ENCODE data around the gene SLC11A1. TPM values are rescaled to one million over a fixed set of nuclear protein-coding genes. Genes with fewer than 3 reads are reported as not detected.
A peak's percentile ranks its signal among the peaks of the same experiment; 100 is the strongest.

SLC11A1 gene
- total RNA-seq, 1 donor from 2014 or later = 0.12 TPM

GRCh38 chr2:218354850-218355443 lies 27.1 kb upstream of the SLC11A1 start:
- Mint-ChIP-seq H3K4me1 (no peaks in the 10 kb centered on the region), H3K36me3 (ENCODE audit: low read depth) (no peaks in the 10 kb centered on the region)
- intact Hi-C loops (cut with micrococcal nuclease) = loop anchor here (5.0 kb wide), 1 partner anchor 168 kb away; no protein-coding TSS in a partner anchor

GRCh38 chr2:218357236-218358177 lies 24.6 kb upstream of the SLC11A1 start:
- Mint-ChIP-seq H3K27me3 (peaks cover 2% of the 10 kb centered on the region), H3K36me3 (ENCODE audit: low read depth) (no peaks in the 10 kb centered on the region), H3K4me3 (no peak overlapping the region), H3K4me1 (no peaks in the 10 kb centered on the region), H3K27ac (no peak overlapping the region), H3K9me3 (no peaks in the 10 kb centered on the region)
- no peak for DNase-seq
- intact Hi-C loops (cut with micrococcal nuclease) = loop anchor here (1.0 to 5.0 kb wide), 3 partner anchors 56 to 170 kb away; no protein-coding TSS in a partner anchor

More at GRCh38 chr2:218354850-218355443, 27.1 kb upstream of the SLC11A1 start:
- Mint-ChIP-seq H3K9me3 (no peaks in the 10 kb centered on the region), H3K4me3 (no peak overlapping the region), H3K27me3 (peaks cover 2% of the 10 kb centered on the region), H3K27ac (no peak overlapping the region)
- DNase-seq = no peak

- Mint-ChIP-seq H3K27me3 (peaks cover 8% of the 10 kb centered on the region), H3K4me1 (no peaks in the 10 kb centered on the region), H3K9me3 (no peaks in the 10 kb centered on the region), H3K4me3 (no peak overlapping the region), H3K36me3 (ENCODE audit: low read depth) (no peaks in the 10 kb centered on the region), H3K27ac (no peak overlapping the region)
- intact Hi-C loops (cut with micrococcal nuclease) = no loop called here
- no peak for DNase-seq
Measured at GRCh38 chr2:218360453-218360852, 21.6 kb upstream of the SLC11A1 start.

GRCh38 chr2:218362606-218363005 lies 19.5 kb upstream of the SLC11A1 start:
- DNase-seq = no peak
- no peaks in the 10 kb centered on the region for H3K4me1 Mint-ChIP-seq
- no peaks in the 10 kb centered on the region for H3K36me3 Mint-ChIP-seq (ENCODE audit: low read depth)
- no peak overlapping the region for H3K4me3 Mint-ChIP-seq
- H3K27me3 Mint-ChIP-seq = peaks cover 11% of the 10 kb centered on the region
- no peak overlapping the region for H3K27ac Mint-ChIP-seq
- intact Hi-C loops (cut with micrococcal nuclease) = no loop called here
- H3K9me3 Mint-ChIP-seq = no peaks in the 10 kb centered on the region

- Mint-ChIP-seq H3K4me1 (peaks cover 2% of the 10 kb centered on the region), H3K27me3 (peaks cover 12% of the 10 kb centered on the region), H3K9me3 (no peaks in the 10 kb centered on the region), H3K36me3 (ENCODE audit: low read depth) (no peaks in the 10 kb centered on the region), H3K4me3 (no peak overlapping the region), H3K27ac (no peak overlapping the region)
- intact Hi-C loops (cut with micrococcal nuclease) = no loop called here
- no peak for DNase-seq
Measured at GRCh38 chr2:218363736-218364135, 18.3 kb upstream of the SLC11A1 start.

GRCh38 chr2:218364196-218364595 lies 17.9 kb upstream of the SLC11A1 start:
- DNase-seq = no peak
- Mint-ChIP-seq H3K4me3 (no peak overlapping the region), H3K27ac (no peak overlapping the region), H3K36me3 (ENCODE audit: low read depth) (no peaks in the 10 kb centered on the region), H3K27me3 (peaks cover 15% of the 10 kb centered on the region), H3K9me3 (no peaks in the 10 kb centered on the region), H3K4me1 (peaks cover 2% of the 10 kb centered on the region)
- intact Hi-C loops (cut with micrococcal nuclease) = no loop called here

- Mint-ChIP-seq H3K9me3 (no peaks in the 10 kb centered on the region), H3K4me3 (peak overlapping the region; percentile 80), H3K4me1 (peaks cover 4% of the 10 kb centered on the region), H3K27ac (peak overlapping the region; percentile 48), H3K36me3 (ENCODE audit: low read depth) (no peaks in the 10 kb centered on the region), H3K27me3 (peaks cover 29% of the 10 kb centered on the region)
- DNase-seq = no peak
- intact Hi-C loops (cut with micrococcal nuclease) = loop anchor here (5.0 kb wide), 1 partner anchor 75 kb away; the partner anchor contains the start of gene TMBIM1
Measured at GRCh38 chr2:218366621-218367414, 15.3 kb upstream of the SLC11A1 start.

GRCh38 chr2:218367415-218368149 lies 14.5 kb upstream of the SLC11A1 start:
- Mint-ChIP-seq H3K9me3 (no peaks in the 10 kb centered on the region), H3K4me1 (peaks cover 4% of the 10 kb centered on the region), H3K27ac (peak overlapping the region; percentile 76), H3K36me3 (ENCODE audit: low read depth) (no peaks in the 10 kb centered on the region), H3K27me3 (peaks cover 29% of the 10 kb centered on the region), H3K4me3 (peak overlapping the region; percentile 80)
- peak; percentile 92 for DNase-seq
- intact Hi-C loops (cut with micrococcal nuclease) = loop anchor here (2.0 to 5.0 kb wide), 2 partner anchors 31 to 75 kb away; partner anchors contain the start of genes CTDSP1 and TMBIM1

GRCh38 chr2:218368150-218368528 lies 13.9 kb upstream of the SLC11A1 start:
- no peaks in the 10 kb centered on the region for H3K9me3 Mint-ChIP-seq
- H3K27ac Mint-ChIP-seq = no peak overlapping the region
- peak overlapping the region; percentile 80 for H3K4me3 Mint-ChIP-seq
- intact Hi-C loops (cut with micrococcal nuclease) = loop anchor here (2.0 to 5.0 kb wide), 2 partner anchors 31 to 76 kb away; partner anchors contain the start of genes CTDSP1 and TMBIM1
- peaks cover 25% of the 10 kb centered on the region for H3K27me3 Mint-ChIP-seq
- H3K4me1 Mint-ChIP-seq = peaks cover 4% of the 10 kb centered on the region
- no peak for DNase-seq
- H3K36me3 Mint-ChIP-seq (ENCODE audit: low read depth) = no peaks in the 10 kb centered on the region

- H3K4me3 Mint-ChIP-seq = peak overlapping the region; percentile 48
- intact Hi-C loops (cut with micrococcal nuclease) = loop anchor here (2.0 to 5.0 kb wide), 2 partner anchors 30 to 76 kb away; partner anchors contain the start of genes CTDSP1 and TMBIM1
Measured at GRCh38 chr2:218368621-218369153, 13.4 kb upstream of the SLC11A1 start.

GRCh38 chr2:218369330-218369729 lies 12.7 kb upstream of the SLC11A1 start:
- intact Hi-C loops (cut with micrococcal nuclease) = loop anchor here (2.0 to 5.0 kb wide), 2 partner anchors 29 to 77 kb away; partner anchors contain the start of genes CTDSP1 and TMBIM1
- DNase-seq = no peak
- peaks cover 4% of the 10 kb centered on the region for H3K4me1 Mint-ChIP-seq
- peaks cover 27% of the 10 kb centered on the region for H3K27me3 Mint-ChIP-seq
- no peaks in the 10 kb centered on the region for H3K9me3 Mint-ChIP-seq
- H3K4me3 Mint-ChIP-seq = peak overlapping the region; percentile 30
- H3K27ac Mint-ChIP-seq = no peak overlapping the region
- H3K36me3 Mint-ChIP-seq (ENCODE audit: low read depth) = no peaks in the 10 kb centered on the region

More at GRCh38 chr2:218368621-218369153, 13.4 kb upstream of the SLC11A1 start:
- H3K9me3 Mint-ChIP-seq = no peaks in the 10 kb centered on the region
- H3K27ac Mint-ChIP-seq = peak overlapping the region; percentile 20
- H3K4me1 Mint-ChIP-seq = peaks cover 4% of the 10 kb centered on the region
- no peak for DNase-seq
- no peaks in the 10 kb centered on the region for H3K36me3 Mint-ChIP-seq (ENCODE audit: low read depth)
- peaks cover 25% of the 10 kb centered on the region for H3K27me3 Mint-ChIP-seq

- intact Hi-C loops (cut with micrococcal nuclease) = no loop called here
- no peaks in the 10 kb centered on the region for H3K9me3 Mint-ChIP-seq
- peaks cover 23% of the 10 kb centered on the region for H3K27me3 Mint-ChIP-seq
- H3K4me3 Mint-ChIP-seq = no peak overlapping the region
- no peak overlapping the region for H3K27ac Mint-ChIP-seq
- H3K36me3 Mint-ChIP-seq (ENCODE audit: low read depth) = no peaks in the 10 kb centered on the region
- H3K4me1 Mint-ChIP-seq = peaks cover 4% of the 10 kb centered on the region
- DNase-seq = no peak
Measured at GRCh38 chr2:218370410-218371063, 11.5 kb upstream of the SLC11A1 start.

Data from activated CD4-positive, alpha-beta T cell treated with anti-CD3 and anti-CD28 coated beads, Interleukin-2, amount 10 ng/mL, durations not matched to agents 24 days and 14 days (primary cell).